22Rv1 (cell line): ENCODE measurements around the gene CDK5R2.

Source experiments
- CTCF ChIP-seq: fragments of 450-650 bp; IDR thresholded peaks from 2 replicates; pipeline ENCODE4 v1.5.1; 2017; ENCODE audit warnings: mild to moderate bottlenecking
- ZFX ChIP-seq: fragments of 450-650 bp; IDR thresholded peaks from 2 replicates; pipeline ENCODE4 v1.6.1; 2017; ENCODE audit warnings: antibody characterized with exemption, borderline replicate concordance

DNA sequence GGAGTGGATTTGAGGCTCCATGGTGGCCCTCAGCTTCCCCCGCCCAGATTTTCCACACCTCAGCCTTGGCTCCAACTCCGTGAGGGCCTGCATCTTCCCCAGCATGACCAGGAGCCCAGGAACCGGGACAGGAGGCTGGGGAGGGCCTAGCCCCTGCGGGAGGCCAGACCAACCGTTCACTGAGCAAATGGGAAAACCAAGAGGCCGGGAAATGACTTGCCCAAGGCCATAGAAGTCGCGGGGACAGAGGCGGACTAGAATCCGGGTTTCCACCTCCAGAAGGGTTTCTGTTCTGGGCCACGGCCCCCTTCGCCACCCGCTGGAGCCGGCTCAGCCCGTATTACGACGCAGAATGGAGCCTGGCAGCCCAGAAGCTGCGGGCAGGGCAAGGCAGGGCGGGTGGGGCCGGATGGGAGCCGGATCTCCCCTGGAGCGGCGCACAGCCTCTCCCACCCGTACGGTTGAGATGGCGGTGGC is 41.7 kb downstream of the CDK5R2 start:
- no peak for TF ChIP-seq CTCF
- no peak for TF ChIP-seq ZFX
